ENCODE data around the gene TAGAP.

GRCh38 chr6:159008656-159009288, 36.0 kb downstream of the TAGAP start:
- no peak for TF ChIP-seq NFYB (CRISPR knock-in tag; conservative IDR thresholded peaks at IDR 0.05; ENCODE audit: low read depth)
- TF ChIP-seq CTCF (IDR thresholded peaks at IDR 0.05) = no peak
- TF ChIP-seq TEAD1 (CRISPR knock-in tag; IDR thresholded peaks at IDR 0.05) = no peak
- TF ChIP-seq SP1 (CRISPR knock-in tag; conservative IDR thresholded peaks at IDR 0.05) = no peak
- TF ChIP-seq JUN (CRISPR knock-in tag; IDR thresholded peaks at IDR 0.05) = no peak
- no peak for TF ChIP-seq MAX (CRISPR knock-in tag; IDR thresholded peaks at IDR 0.05)
- TF ChIP-seq, protein P1, sequence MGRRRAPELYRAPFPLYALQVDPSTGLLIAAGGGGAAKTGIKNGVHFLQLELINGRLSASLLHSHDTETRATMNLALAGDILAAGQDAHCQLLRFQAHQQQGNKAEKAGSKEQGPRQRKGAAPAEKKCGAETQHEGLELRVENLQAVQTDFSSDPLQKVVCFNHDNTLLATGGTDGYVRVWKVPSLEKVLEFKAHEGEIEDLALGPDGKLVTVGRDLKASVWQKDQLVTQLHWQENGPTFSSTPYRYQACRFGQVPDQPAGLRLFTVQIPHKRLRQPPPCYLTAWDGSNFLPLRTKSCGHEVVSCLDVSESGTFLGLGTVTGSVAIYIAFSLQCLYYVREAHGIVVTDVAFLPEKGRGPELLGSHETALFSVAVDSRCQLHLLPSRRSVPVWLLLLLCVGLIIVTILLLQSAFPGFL (CRISPR knock-in tag; IDR thresholded peaks at IDR 0.05; ENCODE audit: borderline replicate concordance) = no peak
- no peak for TF ChIP-seq ZNF263 (CRISPR knock-in tag; IDR thresholded peaks at IDR 0.05; ENCODE audit: low read depth)
- TF ChIP-seq JAZF1 (CRISPR knock-in tag; IDR thresholded peaks at IDR 0.05) = no peak

Measured in WTC11 (cell line).